Esophagus muscularis mucosa (tissue), 4 donors: ENCODE measurements around the gene RETREG3. TPM values are rescaled to one million over a fixed set of nuclear protein-coding genes. Genes with fewer than 3 reads are reported as not detected.

Experiments used
- DNase-seq: peaks from one replicate; pipeline ENCODE4 v3.0.0-alpha.2; 2017; ENCODE audit errors: extremely low spot score
- H3K27ac ChIP-seq, 4 donors: fragments of 200-600 bp; sonication (generic); replicated peaks in 1 of 4; 1 replicate in 3 of 4; 2 replicates in 1 of 4; pipeline ENCODE4 v1.5.1; 2016 to 2019; ENCODE audit warnings: mild to moderate bottlenecking in 1 of 4
- H3K27me3 ChIP-seq, 4 donors: fragments of 200-600 bp; sonication (generic); one replicate each; pipeline versions ENCODE4 v1.5.1 to v1.6.0; 2016 to 2019
- H3K36me3 ChIP-seq, 4 donors: fragments of 200-600 bp; sonication (generic); one replicate each; pipeline ENCODE4 v1.5.1; 2016 to 2019
- H3K4me1 ChIP-seq, 4 donors: fragments of 200-600 bp; sonication (generic); one replicate each; pipeline ENCODE4 v1.5.1; 2016 to 2019
- H3K4me3 ChIP-seq, 4 donors: fragments of 200-600 bp; sonication (generic); 1 replicate in 2 of 4; 2 replicates in 2 of 4; pipeline ENCODE4 v1.5.1; 2016 to 2019; ENCODE audit warnings: mild to moderate bottlenecking in 4 of 4, moderate library complexity in 1 of 4
- H3K9me3 ChIP-seq, 4 donors: fragments of 200-600 bp; sonication (generic); 1 replicate in 3 of 4; 2 replicates in 1 of 4; pipeline ENCODE4 v1.5.1; 2016 to 2019
- CTCF ChIP-seq, 3 experiments: fragments of 200-600 bp in 2 of 3; fragments of 450-650 bp in 1 of 3; sonication (generic) in 2 of 3; IDR thresholded peaks; one replicate each; pipeline ENCODE4 v1.5.1; 2017 to 2019; ENCODE audit warnings: antibody characterized with exemption in 3 of 3, mild to moderate bottlenecking in 2 of 3, moderate library complexity in 1 of 3
- EP300 ChIP-seq: sonication (generic); formaldehyde crosslinking; IDR thresholded peaks from one replicate; pipeline ENCODE4 v1.6.1; 2017; ENCODE audit warnings: antibody characterized with exemption
- POLR2A ChIP-seq: fragments of 450-650 bp; IDR thresholded peaks from one replicate; pipeline ENCODE4 v1.6.1; 2017; ENCODE audit warnings: antibody characterized with exemption, moderate library complexity, mild to moderate bottlenecking, low read depth
- POLR2AphosphoS5 ChIP-seq, 2 donors: sonication (generic); formaldehyde crosslinking; IDR thresholded peaks; one replicate each; pipeline ENCODE4 v1.6.1; 2017; ENCODE audit warnings: antibody characterized with exemption in 2 of 2
- WGBS: methylation state at CpG from one replicate; pipeline ENCODE4 v1.1.5; 2018; 5-methylcytosine and 5-hydroxymethylcytosine counted together
- intact Hi-C: fragments of 100-400 bp; cut with DNase I; formaldehyde crosslinking; loops from one replicate; pipeline ENCODE4 v1.15.1; 2023
- total RNA-seq, 4 donors: library from RNA; depleted of rRNA; stranded (reverse); fragments of >200 nt; gene quantifications; one replicate each; pipeline versions ENCODE4 v1.1.0 to v1.2.1, GENCODE V29; 2016

RETREG3 gene
- total RNA-seq, 4 donors from 2014 or later, result 42.7 to 93.3 (median 57.0) TPM

- TF ChIP-seq CTCF (IDR thresholded peaks at IDR 0.05) (no peak), POLR2A (no peak), POLR2AphosphoS5 (IDR thresholded peaks at IDR 0.05) (no peak), EP300 (no peak)
- Histone ChIP-seq H3K4me3 (peak overlapping the region; percentile 68 to 99 (median 98)), H3K36me3 (peaks cover 32 to 60% (median 56%) of the 10 kb centered on the region in 4 donors), H3K9me3 (no peaks in the 10 kb centered on the region), H3K27ac (peak overlapping the region; percentile 90 to 97 (median 94)), H3K27me3 (no peaks in the 10 kb centered on the region), H3K4me1 (peaks cover 42 to 74% (median 54%) of the 10 kb centered on the region in 4 donors)
- DNase-seq, result no peak
- WGBS, result 27% methylated on average over 25 of the region's 28 CpGs
- intact Hi-C loops, result no loop called here
Observed at GRCh38 chr17:42566215-42566882, 42.8 kb downstream of the RETREG3 start.

DNA sequence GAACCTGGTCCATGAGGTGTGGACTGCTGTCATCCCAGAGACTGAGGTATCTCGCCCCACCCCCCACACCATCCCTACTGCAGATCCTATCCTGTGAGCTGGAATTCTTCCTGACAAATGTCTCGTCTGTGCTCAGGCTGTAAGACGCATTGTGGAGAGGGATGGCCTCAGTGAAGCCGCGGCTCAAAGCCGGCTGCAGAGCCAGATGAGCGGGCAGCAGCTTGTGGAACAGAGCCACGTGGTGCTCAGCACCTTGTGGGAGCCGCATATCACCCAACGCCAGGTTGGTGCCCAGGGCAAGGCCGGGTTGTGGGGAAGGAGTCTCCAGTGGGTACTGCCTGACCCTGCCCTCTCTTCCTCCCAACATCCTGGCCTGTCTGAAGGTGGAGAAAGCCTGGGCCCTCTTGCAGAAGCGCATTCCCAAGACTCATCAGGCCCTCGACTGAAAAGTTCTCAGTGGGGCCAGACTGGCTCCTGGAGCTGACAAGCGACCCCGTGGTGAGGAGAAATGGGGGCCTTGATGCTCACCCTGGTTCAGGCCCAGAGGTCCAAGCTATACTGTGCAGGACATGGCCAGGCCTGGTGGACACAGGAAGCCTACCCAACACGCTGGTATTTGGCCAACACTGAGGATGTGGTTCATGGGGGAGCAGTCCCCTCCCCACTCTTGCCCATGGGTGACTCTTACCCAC is 43.5 kb downstream of the RETREG3 start:
- DNase-seq, result no peak
- no peaks in the 10 kb centered on the region for H3K27me3 ChIP-seq
- H3K4me1 ChIP-seq, result peaks cover 44 to 75% (median 60%) of the 10 kb centered on the region in 4 donors
- H3K9me3 ChIP-seq, result no peaks in the 10 kb centered on the region
- TF ChIP-seq CTCF (IDR thresholded peaks at IDR 0.05) (no peak), EP300 (no peak), POLR2AphosphoS5 (IDR thresholded peaks at IDR 0.05) (no peak), POLR2A (no peak)
- 81% methylated on average over 8 of the region's 16 CpGs for WGBS
- peaks cover 27 to 53% (median 49%) of the 10 kb centered on the region in 4 donors for H3K36me3 ChIP-seq
- intact Hi-C loops, result no loop called here
- H3K27ac ChIP-seq, result peak overlapping the region; percentile 90 to 97 (median 94)
- peak overlapping the region in 1 of 4 donors; percentile 99 for H3K4me3 ChIP-seq

- peaks cover 44 to 75% (median 63%) of the 10 kb centered on the region in 4 donors for H3K4me1 ChIP-seq
- H3K27ac ChIP-seq, result peak overlapping the region in 2 of 4 donors; percentile 11 to 90
- intact Hi-C loops, result no loop called here
Observed at GRCh38 chr17:42564815-42565522, 44.2 kb downstream of the RETREG3 start.

DNA sequence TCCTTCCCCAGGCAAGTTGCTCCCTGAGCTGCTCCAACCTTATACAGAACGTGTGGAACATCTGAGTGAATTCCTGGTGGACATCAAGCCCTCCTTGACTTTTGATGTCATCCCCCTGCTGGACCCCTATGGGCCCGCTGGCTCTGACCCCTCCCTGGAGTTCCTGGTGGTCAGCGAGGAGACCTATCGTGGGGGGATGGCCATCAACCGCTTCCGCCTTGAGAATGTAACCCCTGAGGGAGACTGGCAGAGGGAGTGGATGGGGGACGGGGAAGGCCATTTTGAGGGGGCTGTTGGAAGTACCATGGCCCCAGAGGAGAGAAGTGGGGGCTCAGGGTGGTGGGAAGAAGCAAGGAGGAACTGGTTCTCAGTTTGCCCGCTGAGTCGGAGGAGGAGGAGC is 45.2 kb downstream of the RETREG3 start:
- no peak for TF ChIP-seq EP300
- no peak for TF ChIP-seq CTCF (IDR thresholded peaks at IDR 0.05)
- TF ChIP-seq POLR2AphosphoS5 (IDR thresholded peaks at IDR 0.05), result no peak

More at GRCh38 chr17:42564815-42565522, 44.2 kb downstream of the RETREG3 start:
- H3K4me3 ChIP-seq, result no peak overlapping the region
- no peak for DNase-seq
- no peaks in the 10 kb centered on the region for H3K9me3 ChIP-seq
- WGBS, result 95% methylated on average over 9 of the region's 15 CpGs
- TF ChIP-seq POLR2AphosphoS5 (IDR thresholded peaks at IDR 0.05), result no peak
- no peak for TF ChIP-seq POLR2A
- TF ChIP-seq CTCF (IDR thresholded peaks at IDR 0.05), result no peak
- TF ChIP-seq EP300, result no peak
- H3K36me3 ChIP-seq, result peaks cover 24 to 46% (median 42%) of the 10 kb centered on the region in 4 donors
- no peaks in the 10 kb centered on the region for H3K27me3 ChIP-seq

More for the DNA sequence above, 45.2 kb downstream of the RETREG3 start:
- no peak for DNase-seq
- H3K9me3 ChIP-seq, result no peaks in the 10 kb centered on the region
- peaks cover 44 to 73% (median 63%) of the 10 kb centered on the region in 4 donors for H3K4me1 ChIP-seq
- peaks cover 19 to 36% (median 32%) of the 10 kb centered on the region in 4 donors for H3K36me3 ChIP-seq
- intact Hi-C loops, result no loop called here
- H3K27me3 ChIP-seq, result no peaks in the 10 kb centered on the region
- no peak overlapping the region for H3K4me3 ChIP-seq
- WGBS, result 84% methylated on average over 9 of the region's 9 CpGs
- peak overlapping the region in 3 of 4 donors; percentile 10 to 90 (median 11) for H3K27ac ChIP-seq
